ENCODE results near the gene KNG1. TPM values are rescaled to one million over a fixed set of nuclear protein-coding genes. Genes with fewer than 3 reads are reported as not detected.
A peak's percentile ranks its signal among the peaks of the same experiment; 100 is the strongest.

KNG1 gene
- polyA plus RNA-seq, 2 of the 4 experiments (the other 2 are of a cell fraction): 0.05 TPM; not detected in 1

DNA sequence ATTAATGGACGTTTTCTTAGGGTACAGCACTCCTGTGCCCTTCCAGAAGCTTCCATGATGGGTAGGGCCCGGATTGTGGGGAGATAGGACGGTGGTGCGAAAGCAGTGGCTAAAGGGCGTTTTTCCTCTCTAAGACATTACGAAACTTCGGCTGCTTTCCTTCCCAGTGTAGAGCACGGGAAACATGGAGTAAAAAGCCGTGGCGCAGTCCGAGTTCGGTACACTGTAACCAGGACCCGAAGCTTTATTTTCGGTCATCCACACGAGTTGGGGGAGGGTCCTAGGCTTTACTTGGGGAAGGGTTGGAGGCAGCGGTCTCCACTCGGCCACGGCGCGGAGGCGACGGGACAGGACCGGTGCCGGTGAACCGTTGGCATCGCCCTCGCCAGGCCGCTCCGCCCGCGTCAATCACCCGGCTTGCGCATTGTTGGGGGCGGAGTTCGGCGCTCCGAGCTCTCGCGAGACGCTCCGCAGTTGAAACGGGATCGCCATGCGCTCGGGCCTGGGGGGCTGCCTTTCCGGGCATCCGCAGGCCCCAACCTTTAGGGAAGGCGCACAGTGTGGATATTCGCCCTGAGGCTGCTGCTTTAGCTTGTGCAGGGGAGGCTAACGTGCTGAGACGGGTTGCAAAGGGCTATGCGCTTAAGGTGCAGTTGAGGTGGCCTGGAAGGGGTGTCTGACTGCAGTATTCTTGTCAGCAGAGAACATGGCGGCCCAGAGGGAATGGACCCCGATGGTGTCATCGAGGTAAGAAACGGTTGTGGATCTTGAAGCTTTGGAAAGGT lies 66.8 kb downstream of the KNG1 start:
- DNase-seq (ENCODE audit: low read depth in 1 of 2, low spot score in 1 of 2): peak; percentile 26 to 69
- no peaks in the 10 kb centered on the region for H3K9me3 ChIP-seq
- peak; percentile 70 to 83 for ATAC-seq
- CTCF ChIA-PET: interaction anchor here (0.6 to 2.5 kb wide), 6 partner anchors 43 to 841 kb away, joined by 3 to 8 read pairs (median 6); no protein-coding TSS in a partner anchor
- FAIRE-seq: no peak
- POLR2A ChIA-PET: interaction anchor here (0.6 to 2.5 kb wide), 14 partner anchors 9 to 214 kb away, joined by 3 to 24 read pairs (median 4); partner anchors contain the start of gene DNAJB11
- H3K4me1 ChIP-seq: peaks cover 35% of the 10 kb centered on the region
- TF ChIP-seq POLR2A (IDR thresholded peaks at IDR 0.05; ENCODE audit: low read length) (peak; percentile 35; the same call in 1 of the 2 replicates), EHMT2 (IDR thresholded peaks at IDR 0.05; ENCODE audit: low read depth) (no peak), CBX8 (IDR thresholded peaks at IDR 0.05) (no peak), JUN (IDR thresholded peaks at IDR 0.05) (peak; percentile 71 to 77), ZFP36 (IDR thresholded peaks at IDR 0.05; ENCODE audit: borderline replicate concordance, partially characterized antibody) (no peak), TP53 (CRISPR knock-in tag; IDR thresholded peaks at IDR 0.05) (peak; percentile 77; the same call in 1 of the 2 replicates), RFX5 (IDR thresholded peaks at IDR 0.05) (no peak), HOXA7 (CRISPR knock-in tag; IDR thresholded peaks at IDR 0.05) (no peak), GATA3 (IDR thresholded peaks at IDR 0.05; ENCODE audit: borderline replicate concordance) (no peak), EP300 (IDR thresholded peaks at IDR 0.05) (no peak), JUNB (IDR thresholded peaks at IDR 0.05) (no peak), MAFK (IDR thresholded peaks at IDR 0.05; ENCODE audit: partially characterized antibody) (no peak), PHF8 (IDR thresholded peaks at IDR 0.05; ENCODE audit: borderline replicate concordance, low read depth) (peak; percentile 45), RARB (CRISPR knock-in tag; IDR thresholded peaks at IDR 0.05) (peak; percentile 71), KDM5A (IDR thresholded peaks at IDR 0.05) (peak; percentile 42; the same call in 1 of the 2 replicates), HOXB13 (CRISPR knock-in tag; IDR thresholded peaks at IDR 0.05; ENCODE audit: low read depth) (no peak), FOSB (CRISPR knock-in tag; IDR thresholded peaks at IDR 0.05) (no peak), RAD21 (conservative IDR thresholded peaks at IDR 0.05 in 1 of 2, IDR thresholded peaks at IDR 0.05 in 1 of 2) (0 out of 5 replicates have a peak, but pooled peaks of 1 of the 2 experiments have one; percentile 3), MYC (IDR thresholded peaks at IDR 0.05; ENCODE audit: borderline replicate concordance, low read length) (0 out of 2 replicates have a peak, but pooled peaks have one; percentile 26), CHD2 (IDR thresholded peaks at IDR 0.05; ENCODE audit: low read length, partially characterized antibody) (peak; percentile 88), FOXS1 (CRISPR knock-in tag; IDR thresholded peaks at IDR 0.05) (no peak)
- TF ChIP-seq, protein P1, sequence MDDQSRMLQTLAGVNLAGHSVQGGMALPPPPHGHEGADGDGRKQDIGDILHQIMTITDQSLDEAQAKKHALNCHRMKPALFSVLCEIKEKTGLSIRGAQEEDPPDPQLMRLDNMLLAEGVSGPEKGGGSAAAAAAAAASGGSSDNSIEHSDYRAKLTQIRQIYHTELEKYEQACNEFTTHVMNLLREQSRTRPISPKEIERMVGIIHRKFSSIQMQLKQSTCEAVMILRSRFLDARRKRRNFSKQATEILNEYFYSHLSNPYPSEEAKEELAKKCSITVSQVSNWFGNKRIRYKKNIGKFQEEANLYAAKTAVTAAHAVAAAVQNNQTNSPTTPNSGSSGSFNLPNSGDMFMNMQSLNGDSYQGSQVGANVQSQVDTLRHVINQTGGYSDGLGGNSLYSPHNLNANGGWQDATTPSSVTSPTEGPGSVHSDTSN (IDR thresholded peaks at IDR 0.05): 0 out of 2 replicates have a peak, but pooled peaks have one; percentile 62
- TF ChIP-seq, protein P2, sequence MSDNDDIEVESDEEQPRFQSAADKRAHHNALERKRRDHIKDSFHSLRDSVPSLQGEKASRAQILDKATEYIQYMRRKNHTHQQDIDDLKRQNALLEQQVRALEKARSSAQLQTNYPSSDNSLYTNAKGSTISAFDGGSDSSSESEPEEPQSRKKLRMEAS (IDR thresholded peaks at IDR 0.05): peak; percentile 77
- TF ChIP-seq, protein P3, sequence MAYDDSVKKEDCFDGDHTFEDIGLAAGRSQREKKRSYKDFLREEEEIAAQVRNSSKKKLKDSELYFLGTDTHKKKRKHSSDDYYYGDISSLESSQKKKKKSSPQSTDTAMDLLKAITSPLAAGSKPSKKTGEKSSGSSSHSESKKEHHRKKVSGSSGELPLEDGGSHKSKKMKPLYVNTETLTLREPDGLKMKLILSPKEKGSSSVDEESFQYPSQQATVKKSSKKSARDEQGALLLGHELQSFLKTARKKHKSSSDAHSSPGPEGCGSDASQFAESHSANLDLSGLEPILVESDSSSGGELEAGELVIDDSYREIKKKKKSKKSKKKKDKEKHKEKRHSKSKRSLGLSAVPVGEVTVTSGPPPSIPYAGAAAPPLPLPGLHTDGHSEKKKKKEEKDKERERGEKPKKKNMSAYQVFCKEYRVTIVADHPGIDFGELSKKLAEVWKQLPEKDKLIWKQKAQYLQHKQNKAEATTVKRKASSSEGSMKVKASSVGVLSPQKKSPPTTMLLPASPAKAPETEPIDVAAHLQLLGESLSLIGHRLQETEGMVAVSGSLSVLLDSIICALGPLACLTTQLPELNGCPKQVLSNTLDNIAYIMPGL (CRISPR knock-in tag; IDR thresholded peaks at IDR 0.05; ENCODE audit: borderline replicate concordance): no peak
- TF ChIP-seq, protein P4, sequence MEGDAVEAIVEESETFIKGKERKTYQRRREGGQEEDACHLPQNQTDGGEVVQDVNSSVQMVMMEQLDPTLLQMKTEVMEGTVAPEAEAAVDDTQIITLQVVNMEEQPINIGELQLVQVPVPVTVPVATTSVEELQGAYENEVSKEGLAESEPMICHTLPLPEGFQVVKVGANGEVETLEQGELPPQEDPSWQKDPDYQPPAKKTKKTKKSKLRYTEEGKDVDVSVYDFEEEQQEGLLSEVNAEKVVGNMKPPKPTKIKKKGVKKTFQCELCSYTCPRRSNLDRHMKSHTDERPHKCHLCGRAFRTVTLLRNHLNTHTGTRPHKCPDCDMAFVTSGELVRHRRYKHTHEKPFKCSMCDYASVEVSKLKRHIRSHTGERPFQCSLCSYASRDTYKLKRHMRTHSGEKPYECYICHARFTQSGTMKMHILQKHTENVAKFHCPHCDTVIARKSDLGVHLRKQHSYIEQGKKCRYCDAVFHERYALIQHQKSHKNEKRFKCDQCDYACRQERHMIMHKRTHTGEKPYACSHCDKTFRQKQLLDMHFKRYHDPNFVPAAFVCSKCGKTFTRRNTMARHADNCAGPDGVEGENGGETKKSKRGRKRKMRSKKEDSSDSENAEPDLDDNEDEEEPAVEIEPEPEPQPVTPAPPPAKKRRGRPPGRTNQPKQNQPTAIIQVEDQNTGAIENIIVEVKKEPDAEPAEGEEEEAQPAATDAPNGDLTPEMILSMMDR (IDR thresholded peaks at IDR 0.05): no peak
- TF ChIP-seq, protein P5, sequence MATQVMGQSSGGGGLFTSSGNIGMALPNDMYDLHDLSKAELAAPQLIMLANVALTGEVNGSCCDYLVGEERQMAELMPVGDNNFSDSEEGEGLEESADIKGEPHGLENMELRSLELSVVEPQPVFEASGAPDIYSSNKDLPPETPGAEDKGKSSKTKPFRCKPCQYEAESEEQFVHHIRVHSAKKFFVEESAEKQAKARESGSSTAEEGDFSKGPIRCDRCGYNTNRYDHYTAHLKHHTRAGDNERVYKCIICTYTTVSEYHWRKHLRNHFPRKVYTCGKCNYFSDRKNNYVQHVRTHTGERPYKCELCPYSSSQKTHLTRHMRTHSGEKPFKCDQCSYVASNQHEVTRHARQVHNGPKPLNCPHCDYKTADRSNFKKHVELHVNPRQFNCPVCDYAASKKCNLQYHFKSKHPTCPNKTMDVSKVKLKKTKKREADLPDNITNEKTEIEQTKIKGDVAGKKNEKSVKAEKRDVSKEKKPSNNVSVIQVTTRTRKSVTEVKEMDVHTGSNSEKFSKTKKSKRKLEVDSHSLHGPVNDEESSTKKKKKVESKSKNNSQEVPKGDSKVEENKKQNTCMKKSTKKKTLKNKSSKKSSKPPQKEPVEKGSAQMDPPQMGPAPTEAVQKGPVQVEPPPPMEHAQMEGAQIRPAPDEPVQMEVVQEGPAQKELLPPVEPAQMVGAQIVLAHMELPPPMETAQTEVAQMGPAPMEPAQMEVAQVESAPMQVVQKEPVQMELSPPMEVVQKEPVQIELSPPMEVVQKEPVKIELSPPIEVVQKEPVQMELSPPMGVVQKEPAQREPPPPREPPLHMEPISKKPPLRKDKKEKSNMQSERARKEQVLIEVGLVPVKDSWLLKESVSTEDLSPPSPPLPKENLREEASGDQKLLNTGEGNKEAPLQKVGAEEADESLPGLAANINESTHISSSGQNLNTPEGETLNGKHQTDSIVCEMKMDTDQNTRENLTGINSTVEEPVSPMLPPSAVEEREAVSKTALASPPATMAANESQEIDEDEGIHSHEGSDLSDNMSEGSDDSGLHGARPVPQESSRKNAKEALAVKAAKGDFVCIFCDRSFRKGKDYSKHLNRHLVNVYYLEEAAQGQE (IDR thresholded peaks at IDR 0.05): peak; percentile 80
- TF ChIP-seq, protein P6, sequence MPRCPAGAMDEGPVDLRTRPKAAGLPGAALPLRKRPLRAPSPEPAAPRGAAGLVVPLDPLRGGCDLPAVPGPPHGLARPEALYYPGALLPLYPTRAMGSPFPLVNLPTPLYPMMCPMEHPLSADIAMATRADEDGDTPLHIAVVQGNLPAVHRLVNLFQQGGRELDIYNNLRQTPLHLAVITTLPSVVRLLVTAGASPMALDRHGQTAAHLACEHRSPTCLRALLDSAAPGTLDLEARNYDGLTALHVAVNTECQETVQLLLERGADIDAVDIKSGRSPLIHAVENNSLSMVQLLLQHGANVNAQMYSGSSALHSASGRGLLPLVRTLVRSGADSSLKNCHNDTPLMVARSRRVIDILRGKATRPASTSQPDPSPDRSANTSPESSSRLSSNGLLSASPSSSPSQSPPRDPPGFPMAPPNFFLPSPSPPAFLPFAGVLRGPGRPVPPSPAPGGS (IDR thresholded peaks at IDR 0.05): no peak
- peak overlapping the region; percentile 99 for H3K4me2 ChIP-seq
- H3K4me3 ChIP-seq: peak overlapping the region; percentile 94
- peak overlapping the region; percentile 96 to 100 for H3K27ac ChIP-seq
- WGBS (ENCODE audit: missing lambda C conversion rate): under 1% methylated on average over 17 of the region's 56 CpGs

Measured in A549 (cell line).